H9 (cell line): ENCODE measurements around the gene SKIC3. TPM values are rescaled to one million over a fixed set of nuclear protein-coding genes. Genes with fewer than 3 reads are reported as not detected.

Experiments
- DNase-seq: peaks from one replicate; pipeline ENCODE4 v3.0.0-alpha.2; 2017
- H2AFZ ChIP-seq: one replicate; pipeline ENCODE4 v1.6.1; 2013; ENCODE audit warnings: mild to moderate bottlenecking, low read length, control low read depth, moderate library complexity
- H2AK5ac ChIP-seq: 2 replicates; pipeline ENCODE4 v1.6.1; 2013; ENCODE audit warnings: low read length, control low read depth, mixed read lengths; ENCODE audit not compliant: insufficient read length
- H2BK120ac ChIP-seq: one replicate; pipeline ENCODE4 v1.6.1; 2013; ENCODE audit warnings: low read depth, mild to moderate bottlenecking, low read length, control low read depth, inconsistent platforms; ENCODE audit not compliant: poor library complexity, severe bottlenecking
- H2BK12ac ChIP-seq: 2 replicates; pipeline ENCODE4 v1.6.1; 2013; ENCODE audit warnings: low read length, control low read depth, mixed read lengths, low read depth; ENCODE audit not compliant: insufficient read length
- H2BK15ac ChIP-seq: 2 replicates; pipeline ENCODE4 v1.6.1; 2013; ENCODE audit warnings: low read depth, low read length, control low read depth
- H2BK20ac ChIP-seq: one replicate; pipeline ENCODE4 v1.6.1; 2013; ENCODE audit warnings: low read depth, mild to moderate bottlenecking, low read length, control low read depth, inconsistent platforms; ENCODE audit not compliant: poor library complexity, severe bottlenecking
- H2BK5ac ChIP-seq: 2 replicates; pipeline ENCODE4 v1.6.1; 2013; ENCODE audit warnings: low read length, control low read depth, mixed read lengths; ENCODE audit not compliant: insufficient read length
- H3K14ac ChIP-seq: 2 replicates; pipeline ENCODE4 v1.6.1; 2013; ENCODE audit warnings: low read length, control low read depth; ENCODE audit not compliant: insufficient read depth
- H3K18ac ChIP-seq: 2 replicates; pipeline ENCODE4 v1.6.1; 2013; ENCODE audit warnings: low read depth, mild to moderate bottlenecking, mixed read lengths, low read length, control low read depth; ENCODE audit not compliant: insufficient read length
- H3K23ac ChIP-seq: 2 replicates; pipeline ENCODE4 v1.6.1; 2013; ENCODE audit warnings: low read length, control low read depth, mixed read lengths, low read depth; ENCODE audit not compliant: insufficient read length
- H3K23me2 ChIP-seq: 2 replicates; pipeline ENCODE4 v1.6.1; 2013; ENCODE audit warnings: low read depth, mild to moderate bottlenecking, mixed read lengths, low read length, control low read depth; ENCODE audit not compliant: insufficient read length, poor library complexity, severe bottlenecking
- H3K27ac ChIP-seq: 2 replicates; pipeline ENCODE4 v1.5.1; 2013; ENCODE audit warnings: low read length, control low read depth, mixed read lengths, low read depth; ENCODE audit not compliant: insufficient read length
- H3K27me3 ChIP-seq: 2 replicates; pipeline ENCODE4 v1.6.1; 2013; ENCODE audit warnings: low read length, control low read depth, inconsistent platforms; ENCODE audit not compliant: insufficient read depth
- H3K4ac ChIP-seq: 2 replicates; pipeline ENCODE4 v1.6.1; 2013; ENCODE audit warnings: low read depth, mild to moderate bottlenecking, control low read depth, inconsistent platforms, low read length, moderate library complexity
- H3K4me1 ChIP-seq: 2 replicates; pipeline ENCODE4 v1.6.1; 2013; ENCODE audit warnings: low read length, control low read depth, inconsistent platforms; ENCODE audit not compliant: insufficient read depth
- H3K4me2 ChIP-seq: 2 replicates; pipeline ENCODE4 v1.6.1; 2013; ENCODE audit warnings: low read length, control low read depth, mixed read lengths; ENCODE audit not compliant: insufficient read length, insufficient read depth
- H3K56ac ChIP-seq: 2 replicates; pipeline ENCODE4 v1.6.1; 2013; ENCODE audit warnings: low read depth, mild to moderate bottlenecking, mixed read lengths, low read length, control low read depth; ENCODE audit not compliant: insufficient read length
- H3K79me1 ChIP-seq: 2 replicates; pipeline ENCODE4 v1.6.1; 2013; ENCODE audit warnings: low read depth, mild to moderate bottlenecking, moderate library complexity, low read length, control low read depth, inconsistent platforms; ENCODE audit not compliant: insufficient read depth, poor library complexity, severe bottlenecking
- H3K79me2 ChIP-seq: 2 replicates; pipeline ENCODE4 v1.6.1; 2013; ENCODE audit warnings: low read length, control low read depth, inconsistent platforms; ENCODE audit not compliant: insufficient read depth
- H3K9ac ChIP-seq: 2 replicates; pipeline ENCODE4 v1.6.1; 2013; ENCODE audit warnings: low read length, control low read depth, mixed read lengths; ENCODE audit not compliant: insufficient read length; ENCODE audit errors: extremely low read depth
- H3K9me3 ChIP-seq: one replicate; pipeline ENCODE4 v1.6.1; 2013; ENCODE audit warnings: low read depth, low read length, inconsistent platforms; ENCODE audit not compliant: control insufficient read depth
- H3T11ph ChIP-seq: one replicate; pipeline ENCODE4 v1.6.1; 2013; ENCODE audit warnings: mild to moderate bottlenecking, low read length, control low read depth, inconsistent platforms
- H4K20me1 ChIP-seq: one replicate; pipeline ENCODE4 v1.6.1; 2013; ENCODE audit not compliant: control insufficient read depth, insufficient read length, insufficient read depth
- H4K5ac ChIP-seq: 2 replicates; pipeline ENCODE4 v1.6.1; 2013; ENCODE audit warnings: low read depth, mild to moderate bottlenecking, mixed read lengths, low read length, control low read depth; ENCODE audit not compliant: insufficient read length
- H4K8ac ChIP-seq: replicated peaks from 2 replicates; pipeline ENCODE4 v1.6.1; 2013; ENCODE audit warnings: low read length, control low read depth, mixed read lengths, low read depth; ENCODE audit not compliant: insufficient read length
- H4K91ac ChIP-seq: 2 replicates; pipeline ENCODE4 v1.6.1; 2013; ENCODE audit warnings: low read depth, mild to moderate bottlenecking, moderate library complexity, mixed read lengths, low read length, control low read depth; ENCODE audit not compliant: insufficient read length
- H3K27ac Mint-ChIP-seq, 3 experiments: 2 replicates in 2 of 3; 3 replicates in 1 of 3; pipeline ENCODE4 v1.8.0; 2020 to 2021; ENCODE audit warnings: mixed read lengths in 3 of 3, mild to moderate bottlenecking in 1 of 3, moderate library complexity in 1 of 3
- H3K27me3 Mint-ChIP-seq: 2 replicates; pipeline ENCODE4 v1.8.0; 2021; ENCODE audit warnings: low read depth, mild to moderate bottlenecking, moderate library complexity, mixed read lengths
- H3K36me3 Mint-ChIP-seq, 3 experiments: 2 replicates in 2 of 3; 3 replicates in 1 of 3; pipeline ENCODE4 v1.8.0; 2020 to 2021; ENCODE audit warnings: low read depth in 3 of 3, mixed read lengths in 3 of 3; ENCODE audit not compliant: insufficient read depth in 1 of 3
- H3K4me1 Mint-ChIP-seq, 2 experiments: 2 replicates each; pipeline ENCODE4 v1.8.0; 2020; ENCODE audit warnings: mixed read lengths in 2 of 2
- H3K4me3 Mint-ChIP-seq, 2 experiments: 2 replicates in 1 of 2; 3 replicates in 1 of 2; pipeline ENCODE4 v1.8.0; 2020 to 2021; ENCODE audit warnings: mild to moderate bottlenecking in 2 of 2, mixed read lengths in 2 of 2, moderate library complexity in 1 of 2
- H3K9me3 Mint-ChIP-seq, 2 experiments: 2 replicates in 1 of 2; 3 replicates in 1 of 2; pipeline ENCODE4 v1.8.0; 2020; ENCODE audit warnings: mild to moderate bottlenecking in 2 of 2, mixed read lengths in 2 of 2, moderate library complexity in 1 of 2
- WGBS: extraction: QIAGEN DNeasy Blood & Tissue Kit; methylation state at CpG from one replicate; pipeline ENCODE4 v1.1.7; 2013; ENCODE audit warnings: missing lambda C conversion rate, low lambda C conversion rate, mixed read lengths; ENCODE audit not compliant: insufficient read length; ENCODE audit errors: extremely low coverage; 5-methylcytosine and 5-hydroxymethylcytosine counted together
- total RNA-seq: library from RNA; stranded (reverse); gene quantifications from 2 replicates; pipeline ENCODE4 v1.2.1, GENCODE V29; 2021
- TF ChIP-seq, protein P1 (sequence below): fragments of 200-600 bp; sonication (generic); conservative IDR thresholded peaks from 3 replicates; pipeline ENCODE4 v1.8.0; 2021; ENCODE audit warnings: antibody characterized with exemption, mild to moderate bottlenecking

Gene SKIC3
- total RNA-seq, 1 experiment from 2014 or later = 64.7 TPM

GRCh38 chr5:95557841-95558240, 3.1 kb upstream of the SKIC3 start:
- Histone ChIP-seq H4K20me1 (no peaks in the 10 kb centered on the region), H2BK5ac (no peak overlapping the region), H2AK5ac (no peak overlapping the region), H3K23ac (no peak overlapping the region), H3K27me3 (no peaks in the 10 kb centered on the region), H3T11ph (no peak overlapping the region), H4K91ac (no peak overlapping the region), H3K4me1 (peaks cover 3% of the 10 kb centered on the region; the same call in 1 of the 2 replicates), H3K4me2 (no peak overlapping the region), H3K79me2 (peaks cover 3% of the 10 kb centered on the region; the same call in 1 of the 2 replicates), H3K4ac (no peak overlapping the region), H2BK12ac (no peak overlapping the region), H4K5ac (no peak overlapping the region), H3K9me3 (no peaks in the 10 kb centered on the region), H2BK15ac (no peak overlapping the region), H3K9ac (no peak overlapping the region), H3K56ac (no peak overlapping the region), H3K18ac (no peak overlapping the region), H3K23me2 (peaks cover 3% of the 10 kb centered on the region), H4K8ac (no peak overlapping the region), H3K27ac (no peak overlapping the region), H3K14ac (no peak overlapping the region), H3K79me1 (peaks cover 2% of the 10 kb centered on the region), H2BK120ac (no peak overlapping the region), H2AFZ (no peak overlapping the region), H2BK20ac (no peak overlapping the region)
- peaks cover 2% of the 10 kb centered on the region in 3 experiments; a peak in 5 of 7 replicates for H3K36me3 Mint-ChIP-seq
- no peaks in the 10 kb centered on the region for H3K9me3 Mint-ChIP-seq
- peaks cover 13% of the 10 kb centered on the region in 2 experiments for H3K4me1 Mint-ChIP-seq
- no peak for DNase-seq
- no peaks in the 10 kb centered on the region for H3K27me3 Mint-ChIP-seq
- TF ChIP-seq, protein P1, sequence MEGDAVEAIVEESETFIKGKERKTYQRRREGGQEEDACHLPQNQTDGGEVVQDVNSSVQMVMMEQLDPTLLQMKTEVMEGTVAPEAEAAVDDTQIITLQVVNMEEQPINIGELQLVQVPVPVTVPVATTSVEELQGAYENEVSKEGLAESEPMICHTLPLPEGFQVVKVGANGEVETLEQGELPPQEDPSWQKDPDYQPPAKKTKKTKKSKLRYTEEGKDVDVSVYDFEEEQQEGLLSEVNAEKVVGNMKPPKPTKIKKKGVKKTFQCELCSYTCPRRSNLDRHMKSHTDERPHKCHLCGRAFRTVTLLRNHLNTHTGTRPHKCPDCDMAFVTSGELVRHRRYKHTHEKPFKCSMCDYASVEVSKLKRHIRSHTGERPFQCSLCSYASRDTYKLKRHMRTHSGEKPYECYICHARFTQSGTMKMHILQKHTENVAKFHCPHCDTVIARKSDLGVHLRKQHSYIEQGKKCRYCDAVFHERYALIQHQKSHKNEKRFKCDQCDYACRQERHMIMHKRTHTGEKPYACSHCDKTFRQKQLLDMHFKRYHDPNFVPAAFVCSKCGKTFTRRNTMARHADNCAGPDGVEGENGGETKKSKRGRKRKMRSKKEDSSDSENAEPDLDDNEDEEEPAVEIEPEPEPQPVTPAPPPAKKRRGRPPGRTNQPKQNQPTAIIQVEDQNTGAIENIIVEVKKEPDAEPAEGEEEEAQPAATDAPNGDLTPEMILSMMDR = no peak
- H3K27ac Mint-ChIP-seq = no peak overlapping the region
- no peak overlapping the region for H3K4me3 Mint-ChIP-seq
- no CpG with 5 or more reads among the region's 2 CpGs for WGBS
